HEK293 (cell line): ENCODE data around the gene ZSCAN31.
"Not testable (repeated sequence)": the region's sequence is repeated elsewhere in the genome, so short reads cannot be mapped to it uniquely, and the experiment has no call there.

Experiments
- CTCF ChIA-PET: fragments of 350-600 bp; formaldehyde crosslinking; extraction: SDS; loops from one replicate; lab custom pipeline; 2021; ENCODE audit warnings: antibody characterized with exemption; lab: Yijun Ruan, JAX
- POLR2A ChIA-PET: fragments of 300-600 bp; formaldehyde crosslinking; extraction: SDS; loops from one replicate; lab custom pipeline; 2020; ENCODE audit warnings: antibody characterized with exemption, inconsistent platforms; lab: Yijun Ruan, JAX
- H3K27ac ChIP-seq: fragments of 200-500 bp; sonication (Bioruptor generic); 2 replicates; pipeline ENCODE4 v1.5.1; 2014; ENCODE audit warnings: low read depth, low read length, control low read depth, inconsistent platforms; ENCODE audit errors: extremely low read depth
- H3K36me3 ChIP-seq, 2 experiments: fragments of 200-500 bp in 1 of 2; sonication (Bioruptor generic) in 1 of 2; 1 replicate in 1 of 2; 2 replicates in 1 of 2; pipeline ENCODE4 v1.5.1; 2014 to 2017; ENCODE audit warnings: inconsistent platforms in 2 of 2, low read length in 2 of 2; ENCODE audit not compliant: control insufficient read depth in 2 of 2, insufficient read depth in 1 of 2
- H3K4me1 ChIP-seq: fragments of 200-500 bp; sonication (Bioruptor generic); 2 replicates; pipeline ENCODE4 v1.5.1; 2014; ENCODE audit warnings: mild to moderate bottlenecking, low read length, inconsistent platforms; ENCODE audit not compliant: control insufficient read depth, insufficient read depth
- H3K4me3 ChIP-seq: 2 replicates; pipeline ENCODE4 v1.5.1; 2011; ENCODE audit warnings: low read depth, mild to moderate bottlenecking, control low read depth, low read length, moderate library complexity
- H3K9me3 ChIP-seq: fragments of 200-500 bp; sonication (Bioruptor generic); 2 replicates; pipeline ENCODE4 v1.5.1; 2014; ENCODE audit warnings: low read depth, low read length, inconsistent platforms; ENCODE audit not compliant: control insufficient read depth, insufficient read depth
- BCL11B ChIP-seq: fragments of 450-650 bp; formaldehyde crosslinking; IDR thresholded peaks from 2 replicates; pipeline ENCODE4 v1.5.1; 2016; ENCODE audit warnings: low read depth, missing biosample characterization, missing genetic modification characterization
- BCL6B ChIP-seq: fragments of 450-650 bp; formaldehyde crosslinking; IDR thresholded peaks from 2 replicates; pipeline ENCODE4 v1.5.1; 2017; ENCODE audit warnings: missing biosample characterization, missing genetic modification characterization
- EGR2 ChIP-seq: fragments of 450-650 bp; formaldehyde crosslinking; IDR thresholded peaks from 2 replicates; pipeline ENCODE4 v1.5.1; 2016; ENCODE audit warnings: low read depth, missing biosample characterization, missing genetic modification characterization
- GLIS1 ChIP-seq: fragments of 450-650 bp; formaldehyde crosslinking; IDR thresholded peaks from 2 replicates; pipeline ENCODE4 v1.5.1; 2016; ENCODE audit warnings: missing biosample characterization, missing genetic modification characterization
- MZF1 ChIP-seq: fragments of 450-650 bp; formaldehyde crosslinking; IDR thresholded peaks from 2 replicates; pipeline ENCODE4 v1.5.1; 2017; ENCODE audit warnings: missing biosample characterization, missing genetic modification characterization, borderline replicate concordance
- PRDM1 ChIP-seq: fragments of 450-650 bp; formaldehyde crosslinking; IDR thresholded peaks from 2 replicates; pipeline ENCODE4; 2016; ENCODE audit warnings: missing biosample characterization, missing genetic modification characterization
- SALL2 ChIP-seq: fragments of 450-650 bp; formaldehyde crosslinking; IDR thresholded peaks from 2 replicates; pipeline ENCODE4 v1.5.0; 2017; ENCODE audit warnings: missing biosample characterization, mild to moderate bottlenecking, missing genetic modification characterization, borderline replicate concordance
- SCRT2 ChIP-seq: fragments of 450-650 bp; formaldehyde crosslinking; IDR thresholded peaks from 2 replicates; pipeline ENCODE4 v1.5.1; 2016; ENCODE audit warnings: missing biosample characterization, missing genetic modification characterization
- SP7 ChIP-seq: fragments of 450-650 bp; formaldehyde crosslinking; IDR thresholded peaks from 2 replicates; pipeline ENCODE4 v1.5.1; 2016; ENCODE audit warnings: missing biosample characterization, missing genetic modification characterization
- TCF7L2 ChIP-seq: IDR thresholded peaks from 2 replicates; pipeline ENCODE4 v1.6.1; 2011; ENCODE audit warnings: low read depth, mild to moderate bottlenecking, inconsistent platforms, low read length, moderate library complexity, borderline replicate concordance
- ZNF121 ChIP-seq: fragments of 450-650 bp; formaldehyde crosslinking; IDR thresholded peaks from 2 replicates; pipeline ENCODE4 v1.5.1; 2016; ENCODE audit warnings: missing biosample characterization, missing genetic modification characterization
- ZNF394 ChIP-seq: fragments of 450-650 bp; formaldehyde crosslinking; IDR thresholded peaks from 2 replicates; pipeline ENCODE4 v1.5.1; 2016; ENCODE audit warnings: missing biosample characterization, missing genetic modification characterization, mild to moderate bottlenecking, moderate library complexity, borderline replicate concordance
- ZNF426 ChIP-seq: fragments of 450-650 bp; formaldehyde crosslinking; IDR thresholded peaks from 2 replicates; pipeline ENCODE4 v1.5.1; 2017; ENCODE audit warnings: missing biosample characterization, missing genetic modification characterization, mild to moderate bottlenecking, inconsistent platforms, moderate library complexity
- ZNF670 ChIP-seq: fragments of 450-650 bp; formaldehyde crosslinking; IDR thresholded peaks from 2 replicates; pipeline ENCODE4 v1.5.1; 2016; ENCODE audit warnings: missing biosample characterization, missing genetic modification characterization, low read depth
- ZNF707 ChIP-seq: fragments of 450-650 bp; formaldehyde crosslinking; IDR thresholded peaks from 2 replicates; pipeline ENCODE4 v1.5.1; 2016; ENCODE audit warnings: missing biosample characterization, missing genetic modification characterization
- ZNF76 ChIP-seq: fragments of 450-650 bp; formaldehyde crosslinking; IDR thresholded peaks from 2 replicates; pipeline ENCODE4; 2016; ENCODE audit warnings: low read depth, missing biosample characterization, missing genetic modification characterization, borderline replicate concordance
- ZNF776 ChIP-seq: fragments of 450-650 bp; formaldehyde crosslinking; IDR thresholded peaks from 2 replicates; pipeline ENCODE4 v1.5.0; 2017; ENCODE audit warnings: missing biosample characterization, missing genetic modification characterization, borderline replicate concordance
- ZNF777 ChIP-seq: fragments of 450-650 bp; formaldehyde crosslinking; IDR thresholded peaks from 2 replicates; pipeline ENCODE4 v1.5.1; 2017; ENCODE audit warnings: missing biosample characterization, missing genetic modification characterization, borderline replicate concordance
- ZSCAN18 ChIP-seq: fragments of 450-650 bp; formaldehyde crosslinking; IDR thresholded peaks from 2 replicates; pipeline ENCODE4 v1.5.1; 2016; ENCODE audit warnings: missing biosample characterization, missing genetic modification characterization

ZSCAN31 gene

GRCh38 chr6:28323813-28324424, 12.0 kb downstream of the ZSCAN31 start:
- ChIA-PET POLR2A (interaction anchor here (0.6 to 0.9 kb wide), 2 partner anchors 14 to 57 kb away, joined by 3 read pairs; partner anchors contain the start of gene ZSCAN26), CTCF (no interaction called here)
- Histone ChIP-seq H3K36me3 (peaks cover 0 to 13% of the 10 kb centered on the region in 2 experiments; a peak in 1 of 3 replicates), H3K27ac (no peak overlapping the region), H3K9me3 (no peaks in the 10 kb centered on the region), H3K4me1 (no peaks in the 10 kb centered on the region), H3K4me3 (no peak overlapping the region)
- TF ChIP-seq ZNF76 (tag by site-specific recombination) (no peak), ZNF394 (tag by site-specific recombination) (no peak), BCL11B (tag by site-specific recombination) (no peak), SALL2 (tag by site-specific recombination) (no peak), GLIS1 (tag by site-specific recombination) (no peak), ZSCAN18 (tag by site-specific recombination) (no peak), EGR2 (tag by site-specific recombination) (no peak), ZNF707 (tag by site-specific recombination) (no peak), ZNF777 (tag by site-specific recombination) (no peak), SP7 (tag by site-specific recombination) (no peak), MZF1 (no peak), ZNF670 (tag by site-specific recombination) (no peak)

GRCh38 chr6:28322661-28323060, 13.3 kb downstream of the ZSCAN31 start:
- no peak overlapping the region for H3K4me3 ChIP-seq
- no peaks in the 10 kb centered on the region for H3K9me3 ChIP-seq
- H3K36me3 ChIP-seq: peaks cover 0 to 13% of the 10 kb centered on the region in 2 experiments; a peak in 1 of 3 replicates
- no peaks in the 10 kb centered on the region for H3K4me1 ChIP-seq
- H3K27ac ChIP-seq: no peak overlapping the region
- CTCF ChIA-PET: no interaction called here
- TF ChIP-seq TCF7L2: no peak
- TF ChIP-seq ZNF426 (tag by site-specific recombination): no peak
- TF ChIP-seq BCL6B (tag by site-specific recombination): no peak
- no peak for TF ChIP-seq PRDM1 (tag by site-specific recombination)
- TF ChIP-seq ZNF776 (tag by site-specific recombination): no peak
- TF ChIP-seq SCRT2 (tag by site-specific recombination): 0 out of 2 replicates have a peak, but pooled peaks have one; percentile 9
- TF ChIP-seq ZNF121 (tag by site-specific recombination): no peak
- POLR2A ChIA-PET: interaction anchor here (0.9 kb wide), 1 partner anchor 13 kb away, joined by 3 read pairs; no protein-coding TSS in a partner anchor

GRCh38 chr6:28317866-28318265, 18.1 kb downstream of the ZSCAN31 start:
- CTCF ChIA-PET, H3K27ac ChIP-seq, H3K36me3 ChIP-seq, H3K4me3 ChIP-seq, H3K9me3 ChIP-seq, POLR2A ChIA-PET, H3K4me1 ChIP-seq: not testable (repeated sequence)
